HG02973 (cell line): ENCODE data around the gene IL32.
A peak's percentile ranks its signal among the peaks of the same experiment; 100 is the strongest.
"Not testable (repeated sequence)": the region's sequence is repeated elsewhere in the genome, so short reads cannot be mapped to it uniquely, and the experiment has no call there.

Source experiments
- ATAC-seq: cut with Tn5 transposase; IDR thresholded peaks from one replicate; pipeline ENCODE4 v1.9.1; 2021; ENCODE audit warnings: moderate library complexity; ENCODE audit not compliant: unreplicated experiment

IL32 gene

DNA sequence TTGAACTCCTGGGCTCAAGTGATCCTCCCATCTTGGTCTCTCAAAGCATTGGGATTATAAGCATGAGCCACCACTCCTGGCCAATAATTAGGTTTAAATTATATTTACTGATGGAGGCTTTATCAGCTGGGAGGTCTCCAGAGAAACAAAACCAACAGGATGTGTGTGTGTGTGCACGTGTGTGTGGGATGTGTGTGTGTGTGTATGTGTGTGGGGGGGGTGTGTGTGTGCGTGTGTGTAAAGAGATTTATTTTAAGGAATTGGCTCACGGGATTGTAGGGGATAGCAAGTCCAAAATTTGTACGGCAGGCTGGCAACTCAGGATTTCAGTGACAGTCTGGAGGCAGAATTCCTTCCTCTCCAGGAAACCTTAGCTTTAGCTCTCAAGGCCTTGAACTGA is 14.4 kb upstream of the IL32 start:
- ATAC-seq: no peak

DNA sequence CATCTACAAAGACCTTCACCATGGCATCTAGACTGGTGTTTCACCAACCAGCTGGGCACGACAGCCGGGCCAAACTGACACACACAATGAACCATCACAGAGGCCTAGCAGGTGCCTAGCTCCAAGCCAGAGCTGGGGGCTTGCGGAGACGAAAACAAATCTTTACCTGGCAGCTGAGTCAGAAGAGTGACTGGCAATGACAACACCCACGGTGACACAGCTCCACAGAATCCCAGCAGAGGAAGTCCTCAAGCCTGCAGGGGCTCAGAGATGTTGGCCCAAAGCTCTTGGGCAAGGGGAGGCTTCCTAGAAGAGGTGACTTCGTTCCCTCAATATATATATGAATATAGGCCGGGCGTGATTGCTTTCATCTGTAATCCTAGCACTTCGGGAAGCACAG is 13.9 kb upstream of the IL32 start:
- ATAC-seq: no peak

DNA sequence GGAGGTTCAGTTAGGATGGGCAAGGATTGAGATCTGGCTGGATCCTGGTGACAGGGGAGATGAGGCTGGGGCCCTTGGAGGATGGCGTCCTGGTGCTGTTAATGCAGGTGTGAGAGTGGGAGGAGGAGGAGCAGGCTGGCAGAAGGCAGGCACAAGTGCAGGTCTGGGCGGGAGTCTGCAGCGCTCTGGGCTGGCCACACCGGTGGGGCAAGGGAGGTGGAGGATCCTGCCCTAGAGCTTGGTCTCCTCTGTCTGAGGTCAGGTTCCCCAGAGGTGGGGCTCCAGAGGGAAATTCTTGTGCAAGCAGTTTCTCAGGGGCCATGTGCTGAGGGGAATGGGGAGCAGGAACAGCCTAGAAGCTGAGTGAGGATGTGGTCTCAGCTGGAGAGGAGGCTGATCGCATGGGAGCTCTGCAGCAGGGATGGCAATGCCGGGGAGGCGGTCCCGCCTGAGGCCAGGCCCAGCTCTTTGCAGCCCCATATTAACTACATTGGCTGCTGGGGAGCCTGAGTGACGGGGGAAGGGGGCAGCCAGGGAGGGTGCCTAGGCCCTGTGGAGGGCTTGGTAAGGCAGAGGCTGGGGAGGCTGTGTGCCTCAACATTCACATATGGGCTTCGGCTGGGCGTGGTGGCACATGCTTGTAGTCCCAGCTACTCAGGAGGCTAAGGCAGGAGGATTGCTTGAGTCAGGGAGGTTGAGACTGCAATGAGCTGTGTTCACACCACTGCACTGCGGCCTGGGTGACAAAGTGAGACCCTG is 12.7 kb upstream of the IL32 start:
- not testable (repeated sequence) for ATAC-seq

DNA sequence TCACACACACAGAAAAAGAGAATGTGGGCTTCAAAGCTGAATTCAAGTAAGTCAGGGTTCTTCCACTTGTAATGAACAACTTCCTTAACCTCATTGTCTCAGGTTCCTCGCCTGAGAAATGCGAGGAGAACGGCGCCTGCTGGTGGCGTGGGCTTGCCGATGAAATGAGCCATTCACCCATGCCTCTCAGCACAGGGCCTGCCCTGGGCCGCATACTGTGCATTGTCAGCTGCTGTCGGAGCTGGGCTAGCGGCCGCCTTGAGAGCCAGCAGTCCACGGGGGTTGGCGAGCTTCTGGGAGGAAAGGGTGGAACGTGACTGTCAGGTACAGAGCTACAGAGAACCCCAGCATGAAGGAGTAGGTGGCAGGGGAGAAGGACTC is 12.1 kb upstream of the IL32 start:
- ATAC-seq: not testable (repeated sequence)

GRCh38 chr16:3054965-3055733 is 10.3 kb upstream of the IL32 start:
- no peak for ATAC-seq

DNA sequence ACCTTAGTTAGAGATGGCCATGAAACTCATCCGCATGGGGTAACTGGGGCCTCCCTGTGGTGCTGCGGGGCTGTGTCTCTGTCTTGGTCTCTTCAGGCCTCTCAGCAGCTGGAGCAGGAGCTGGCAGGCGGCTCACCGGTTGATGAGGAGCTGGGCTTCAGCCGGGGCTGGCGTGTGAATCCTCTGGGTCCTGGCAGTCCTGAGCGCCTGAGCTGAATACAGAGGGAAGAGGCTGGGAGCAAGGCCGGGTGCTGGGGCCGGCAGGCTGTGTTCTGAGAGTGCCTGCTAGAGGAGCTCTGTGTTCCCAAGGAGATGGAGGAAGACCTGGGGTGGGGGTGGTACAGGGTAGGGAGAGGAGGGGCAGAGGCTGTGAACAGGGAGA is 9.7 kb upstream of the IL32 start:
- ATAC-seq: not testable (repeated sequence)

GRCh38 chr16:3056336-3057180 is 8.9 kb upstream of the IL32 start:
- ATAC-seq: no peak

DNA sequence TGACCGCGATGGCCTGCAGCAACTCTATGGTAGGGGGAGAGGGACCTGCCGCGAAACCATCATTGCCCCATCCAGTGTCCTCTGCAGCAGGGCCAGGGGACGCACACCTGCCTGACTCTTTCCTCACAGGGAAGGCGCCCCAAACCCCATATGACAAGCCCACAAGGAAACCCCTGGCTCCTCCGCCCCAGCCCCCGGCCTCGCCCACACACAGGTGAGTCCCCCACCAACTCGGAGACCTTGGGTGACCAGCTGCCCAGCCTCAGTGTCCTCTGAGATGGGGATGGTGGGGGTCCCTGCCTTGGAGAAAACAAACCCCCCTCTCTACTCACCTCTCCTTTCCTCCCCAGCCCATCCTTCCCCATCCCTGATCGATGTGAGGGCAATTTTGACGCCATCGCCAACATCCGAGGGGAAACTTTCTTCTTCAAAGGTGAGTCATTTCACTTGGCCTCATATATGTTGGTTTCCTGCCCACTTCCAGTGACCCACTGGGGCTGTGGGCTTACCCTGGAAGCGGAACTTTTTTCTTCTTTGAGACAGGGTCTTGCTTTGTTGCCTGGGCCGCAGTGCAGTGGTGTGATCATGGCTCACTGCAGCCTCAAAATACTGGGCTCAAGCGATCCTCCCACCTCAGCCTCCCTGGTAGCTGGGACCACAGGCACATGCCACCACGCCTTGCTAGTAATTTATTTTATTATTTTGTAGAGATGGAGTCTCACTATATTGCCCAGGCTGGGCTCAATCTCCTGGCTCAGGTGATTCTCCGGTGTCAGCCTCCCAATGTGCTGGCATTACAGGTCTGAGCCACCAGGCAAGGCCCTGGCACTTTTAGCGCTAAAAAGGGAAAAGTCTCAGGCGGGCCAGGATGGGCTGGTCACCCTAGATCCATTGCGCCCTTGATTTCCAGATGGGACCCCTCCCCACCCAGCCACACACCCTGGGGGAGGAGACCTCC is 8.0 kb upstream of the IL32 start:
- no peak for ATAC-seq

GRCh38 chr16:3058139-3059030 is 7.1 kb upstream of the IL32 start:
- ATAC-seq: peak; percentile 22

- ATAC-seq: peak; percentile 71
These were observed 6.3 kb upstream of the IL32 start for GRCh38 chr16:3059041-3059722.

DNA sequence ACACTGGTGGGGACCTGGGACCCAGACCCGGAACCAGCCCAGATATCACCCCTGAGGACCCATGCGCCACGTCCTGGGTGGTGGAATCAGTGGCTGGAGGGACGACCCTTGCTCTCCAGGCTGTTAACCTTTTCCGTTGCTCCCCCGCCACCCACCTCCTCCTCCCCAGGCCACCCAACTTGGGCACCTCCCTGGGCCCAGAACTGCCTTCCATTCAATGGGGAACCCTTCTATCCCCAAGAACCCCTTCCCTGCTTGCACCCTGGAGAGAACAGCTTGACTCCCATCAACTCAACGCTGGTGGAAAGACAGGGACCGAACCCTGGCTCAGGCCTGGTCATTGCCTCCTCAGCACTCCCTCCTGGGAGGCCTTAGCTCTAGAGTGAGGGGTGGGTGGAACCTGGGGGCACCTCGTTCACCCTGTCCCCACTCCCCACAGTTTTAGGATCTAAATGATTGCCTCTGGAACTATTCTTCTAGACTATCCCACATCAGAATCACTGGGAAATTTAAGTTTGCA is 5.7 kb upstream of the IL32 start:
- peak; percentile 3 for ATAC-seq

DNA sequence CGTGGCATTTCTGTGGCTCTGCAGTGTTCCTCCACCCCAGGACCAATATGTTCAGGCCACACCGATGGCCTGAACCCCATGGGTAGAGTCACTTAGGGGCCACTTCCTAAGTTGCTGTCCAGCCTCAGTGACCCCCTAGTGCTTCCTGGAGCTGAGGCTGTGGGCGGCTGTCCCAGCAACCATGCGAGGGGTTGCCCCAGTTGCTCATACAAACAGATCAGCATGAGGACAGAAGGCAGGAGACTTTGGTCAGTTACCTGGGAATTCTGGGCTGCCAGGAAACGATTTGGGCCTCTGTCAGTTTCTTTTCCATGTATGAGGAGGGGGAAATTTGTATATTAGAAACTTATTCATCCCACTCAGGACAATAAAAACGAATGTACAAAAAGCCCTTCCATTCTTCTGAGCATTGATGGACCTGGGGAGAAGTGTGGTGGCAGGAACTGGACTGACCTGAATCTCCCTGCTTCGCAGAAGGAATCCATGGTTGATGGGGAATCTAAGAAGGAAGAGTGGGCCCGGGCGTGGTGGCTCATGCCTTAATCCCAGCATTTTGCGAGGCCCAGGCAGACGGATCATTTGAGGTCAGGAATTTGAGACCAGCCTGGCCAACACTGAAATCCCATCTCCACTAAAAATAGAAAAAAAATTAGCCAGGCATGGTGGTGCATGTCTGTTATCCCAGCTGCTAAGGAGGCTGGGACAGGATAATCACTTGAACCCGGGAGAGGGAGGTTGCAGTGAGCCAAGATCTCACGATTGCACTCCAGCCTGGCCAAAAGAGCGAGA is 4.9 kb upstream of the IL32 start:
- ATAC-seq: no peak

GRCh38 chr16:3062553-3062952 is 2.9 kb upstream of the IL32 start:
- no peak for ATAC-seq

GRCh38 chr16:3063625-3064386 is 1.6 kb upstream of the IL32 start:
- ATAC-seq: no peak

DNA sequence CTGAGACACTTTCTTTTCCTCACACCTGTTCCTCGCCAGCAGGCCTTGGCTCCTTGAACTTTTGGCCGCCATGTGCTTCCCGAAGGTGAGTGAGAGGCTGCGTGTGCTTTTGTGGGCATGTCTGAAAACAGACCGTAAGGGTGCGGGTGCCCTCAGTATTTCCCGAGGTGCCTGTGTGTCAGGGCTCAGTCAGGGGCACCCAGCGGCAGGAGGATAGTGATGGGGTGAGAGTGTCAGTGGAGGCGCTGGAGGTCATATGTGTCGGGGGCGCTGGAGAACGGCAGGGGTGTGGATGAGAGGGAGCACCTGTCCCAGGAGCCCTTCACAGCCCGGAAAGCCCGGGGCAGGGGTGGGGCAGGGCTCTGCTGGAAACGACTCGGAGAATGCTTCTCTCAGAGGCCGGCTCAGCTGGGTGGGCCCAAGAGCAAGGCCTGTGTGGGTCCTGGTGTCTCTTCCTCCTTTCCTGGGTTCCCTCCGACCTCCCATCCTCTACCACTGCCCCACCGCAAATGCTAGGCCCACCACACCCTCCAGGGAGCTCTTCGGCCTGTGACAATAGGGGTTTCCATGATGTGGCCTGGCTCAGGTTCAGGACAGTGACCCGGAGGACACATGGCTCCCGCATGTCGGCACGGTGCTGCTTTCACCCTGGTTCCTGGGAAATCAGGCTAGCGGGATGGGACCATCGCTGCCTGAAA is 451 bp downstream of the IL32 start:
- no peak for ATAC-seq

DNA sequence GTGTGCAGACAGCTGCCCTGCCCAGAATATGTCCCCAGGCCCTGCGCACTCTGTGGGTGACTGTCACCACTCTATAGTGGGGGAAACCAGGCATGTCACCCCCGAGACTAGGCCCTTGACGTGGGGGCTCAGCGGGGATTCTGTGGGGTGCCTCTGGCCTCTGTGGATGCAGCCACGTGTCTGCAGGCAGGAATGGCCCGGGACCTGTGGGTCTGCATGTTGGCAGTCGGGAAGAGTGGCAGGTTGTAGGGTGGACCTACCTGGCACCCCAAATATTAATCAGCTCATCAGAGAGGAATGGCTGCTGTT is 954 bp downstream of the IL32 start:
- ATAC-seq: no peak

DNA sequence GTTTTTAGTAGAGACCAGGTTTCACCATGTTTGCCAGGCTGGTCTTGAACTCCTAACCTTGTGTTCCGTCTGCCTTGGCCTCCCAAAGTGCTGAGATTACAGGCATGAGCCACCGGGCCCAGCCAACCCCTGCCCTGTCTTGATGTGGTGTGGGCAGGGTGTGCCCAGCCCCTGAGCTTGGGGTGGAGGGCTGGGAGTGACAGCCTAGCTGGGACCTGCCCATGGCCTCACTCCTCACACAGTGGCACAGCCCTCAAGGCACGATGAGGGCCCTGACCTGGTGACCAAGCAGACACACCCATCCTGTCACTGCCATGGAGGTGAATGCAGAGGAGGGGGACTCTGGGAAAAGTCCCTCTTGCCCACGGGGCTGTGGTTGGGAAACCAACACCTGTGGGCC is 3.0 kb downstream of the IL32 start:
- ATAC-seq: no peak
